GM18526 (cell line): ENCODE results near the gene GPATCH2.

Experiments used
- POLR2A ChIP-seq: IDR thresholded peaks from 3 replicates; pipeline ENCODE4 v1.6.1; 2011; ENCODE audit not compliant: insufficient read length; ENCODE audit errors: extremely low read depth

Gene GPATCH2

GRCh38 chr1:217498209-217498608 is 132.7 kb downstream of the GPATCH2 start:
- TF ChIP-seq POLR2A: no peak

- no peak for TF ChIP-seq POLR2A
These were observed 135.6 kb downstream of the GPATCH2 start for GRCh38 chr1:217495249-217495648.

GRCh38 chr1:217494767-217495166 is 136.1 kb downstream of the GPATCH2 start:
- no peak for TF ChIP-seq POLR2A

- no peak for TF ChIP-seq POLR2A
These were observed 137.6 kb downstream of the GPATCH2 start for GRCh38 chr1:217493290-217493689.

- TF ChIP-seq POLR2A: no peak
These were observed 146.0 kb downstream of the GPATCH2 start for GRCh38 chr1:217484871-217485270.

- TF ChIP-seq POLR2A: no peak
These were observed 148.4 kb downstream of the GPATCH2 start for GRCh38 chr1:217482356-217483102.

GRCh38 chr1:217478450-217478849 is 152.4 kb downstream of the GPATCH2 start:
- no peak for TF ChIP-seq POLR2A

- no peak for TF ChIP-seq POLR2A
These were observed 158.0 kb downstream of the GPATCH2 start for GRCh38 chr1:217472915-217473314.

GRCh38 chr1:217471403-217471802 is 159.5 kb downstream of the GPATCH2 start:
- no peak for TF ChIP-seq POLR2A

GRCh38 chr1:217469983-217470382 is 160.9 kb downstream of the GPATCH2 start:
- no peak for TF ChIP-seq POLR2A

- TF ChIP-seq POLR2A: no peak
These were observed 165.8 kb downstream of the GPATCH2 start for GRCh38 chr1:217465102-217465501.

GRCh38 chr1:217462666-217463065 is 168.2 kb downstream of the GPATCH2 start:
- TF ChIP-seq POLR2A: no peak

- no peak for TF ChIP-seq POLR2A
These were observed 168.7 kb downstream of the GPATCH2 start for GRCh38 chr1:217462159-217462558.

GRCh38 chr1:217457016-217457415 is 173.9 kb downstream of the GPATCH2 start:
- no peak for TF ChIP-seq POLR2A

- no peak for TF ChIP-seq POLR2A
These were observed 174.6 kb downstream of the GPATCH2 start for GRCh38 chr1:217456261-217456660.

GRCh38 chr1:217453816-217454215 is 177.1 kb downstream of the GPATCH2 start:
- no peak for TF ChIP-seq POLR2A

GRCh38 chr1:217449370-217449769 is 181.5 kb downstream of the GPATCH2 start:
- no peak for TF ChIP-seq POLR2A
